K562 (cell line): ENCODE measurements around the gene MAP7D1. TPM values are rescaled to one million over a fixed set of nuclear protein-coding genes. Genes with fewer than 3 reads are reported as not detected.

Experiments used
- ATAC-seq: fragments of 200-7000 bp; cut with Tn5 transposase; 3 replicates; pipeline ENCODE4 v1.9.1; 2020; ENCODE audit warnings: moderate library complexity
- BruUV-seq: library from RNA; stranded (reverse); fragments of 400-500 nt; replicated peaks from 2 replicates; lab custom pipeline; 2021; lab: Mats Ljungman, UMichigan
- CTCF ChIA-PET: fragments of 300-600 bp; formaldehyde crosslinking; extraction: SDS; loops from one replicate; lab custom pipeline; 2021; ENCODE audit warnings: low intra/inter-chr PET ratio; lab: Yijun Ruan, JAX
- POLR2A ChIA-PET: fragments of 300-600, 350-650 bp; sonication (Branson Sonifier 250); formaldehyde crosslinking; extraction: SDS; loops from one replicate; lab custom pipeline; 2021; ENCODE audit warnings: antibody characterized with exemption, inconsistent platforms; lab: Yijun Ruan, JAX
- DNase-seq, 4 experiments: peaks; one replicate each; pipeline versions ENCODE4 v3.0.0 to v3.0.0-alpha.2; 2011 to 2018; ENCODE audit warnings: low spot score in 3 of 4, mixed read lengths in 3 of 4; ENCODE audit errors: extremely low read depth in 1 of 4
- FAIRE-seq: peaks from 2 replicates; lab custom pipeline; 2011; peaks lifted over from hg19 to GRCh38; lab: Jason Lieb, UNC
- H2AFZ ChIP-seq: 2 replicates; pipeline ENCODE4 v1.6.0; 2011; ENCODE audit warnings: low read depth, low read length, control low read depth, inconsistent platforms
- H3K27ac ChIP-seq: fragments of 200-600 bp; 3 replicates; pipeline ENCODE4 v1.8.0; 2011; ENCODE audit warnings: low read depth, mild to moderate bottlenecking, control low read depth, inconsistent platforms, low read length, moderate library complexity, mixed read lengths; ENCODE audit errors: extremely low read depth
- H3K27me3 ChIP-seq, 2 experiments: fragments of 300-600 bp in 1 of 2; 2 replicates in 1 of 2; 3 replicates in 1 of 2; pipeline versions ENCODE4 v1.6.0 to v1.8.0; 2011; ENCODE audit warnings: inconsistent platforms in 2 of 2, low read length in 2 of 2, mild to moderate bottlenecking in 1 of 2, mixed read lengths in 1 of 2, moderate library complexity in 1 of 2; ENCODE audit not compliant: control insufficient read depth in 2 of 2, insufficient read depth in 2 of 2
- H3K36me3 ChIP-seq: fragments of 300-600 bp; 3 replicates; pipeline ENCODE4 v1.8.0; 2011; ENCODE audit warnings: mild to moderate bottlenecking, low read length, inconsistent platforms; ENCODE audit not compliant: control insufficient read depth, insufficient read depth
- H3K4me1 ChIP-seq, 2 experiments: fragments of 200-600 bp in 1 of 2; replicated peaks in 1 of 2; 2 replicates in 1 of 2; 3 replicates in 1 of 2; pipeline versions ENCODE4 v1.5.1 to v1.8.0; 2011; ENCODE audit warnings: inconsistent platforms in 2 of 2, low read length in 2 of 2, mild to moderate bottlenecking in 1 of 2, mixed read lengths in 1 of 2, moderate library complexity in 1 of 2; ENCODE audit not compliant: control insufficient read depth in 2 of 2, insufficient read depth in 2 of 2
- H3K4me2 ChIP-seq: 2 replicates; pipeline ENCODE4 v1.6.1; 2011; ENCODE audit warnings: low read length, control low read depth, inconsistent platforms, mixed read lengths; ENCODE audit not compliant: insufficient read depth
- H3K4me3 ChIP-seq: fragments of 200-600 bp; sonication (generic), shearing (Covaris generic); 2 replicates; pipeline ENCODE4 v1.5.1; 2016; ENCODE audit warnings: control low read depth, inconsistent platforms
- H3K79me2 ChIP-seq: fragments of 200-600 bp; 3 replicates; pipeline ENCODE4 v1.8.0; 2011; ENCODE audit warnings: low read length, inconsistent platforms; ENCODE audit not compliant: control insufficient read depth, insufficient read depth
- H3K9ac ChIP-seq, 2 experiments: 2 replicates each; pipeline versions ENCODE4 v1.6.0 to v1.6.1; 2011; ENCODE audit warnings: low read depth in 2 of 2, low read length in 2 of 2, control low read depth in 1 of 2, inconsistent platforms in 1 of 2, mild to moderate bottlenecking in 1 of 2, mixed read lengths in 1 of 2; ENCODE audit not compliant: insufficient read depth in 1 of 2
- H3K9me1 ChIP-seq: one replicate; pipeline ENCODE4 v1.6.0; 2011; ENCODE audit warnings: inconsistent platforms, mild to moderate bottlenecking, low read length, moderate library complexity; ENCODE audit not compliant: control insufficient read depth, insufficient read depth
- H3K9me3 ChIP-seq: replicated peaks from 2 replicates; pipeline ENCODE4 v1.5.1; 2011; ENCODE audit warnings: low read depth, low read length, inconsistent platforms; ENCODE audit not compliant: control insufficient read depth, insufficient read depth
- H4K20me1 ChIP-seq: replicated peaks from 2 replicates; pipeline ENCODE4 v1.6.1; 2011; ENCODE audit warnings: low read length, inconsistent platforms, mixed read lengths; ENCODE audit not compliant: control insufficient read depth, insufficient read depth
- BCOR ChIP-seq: fragments of 450-650 bp; IDR thresholded peaks from 2 replicates; pipeline ENCODE4 v1.6.1; 2016
- CTBP1 ChIP-seq: fragments of 450-650 bp; IDR thresholded peaks from 2 replicates; pipeline ENCODE4 v1.6.1; 2016; ENCODE audit warnings: borderline replicate concordance
- DPF2 ChIP-seq: fragments of 450-650 bp; IDR thresholded peaks from 2 replicates; pipeline ENCODE4 v1.6.1; 2016
- E2F4 ChIP-seq: sonication (generic); formaldehyde crosslinking; IDR thresholded peaks from 2 replicates; pipeline ENCODE4 v1.8.0; 2022; ENCODE audit warnings: mild to moderate bottlenecking, low read depth, missing genetic modification reagents
- ELF2 ChIP-seq: fragments of 250-450 bp; sonication (Bioruptor Pico); IDR thresholded peaks from 2 replicates; pipeline ENCODE4 v1.5.0; 2021; ENCODE audit warnings: mild to moderate bottlenecking
- ETS2 ChIP-seq: IDR thresholded peaks from 2 replicates; pipeline ENCODE4 v1.6.1; 2016; ENCODE audit warnings: borderline replicate concordance, missing genetic modification characterization, mild to moderate bottlenecking, moderate library complexity, missing compliant biosample characterization; ENCODE audit not compliant: poor library complexity, severe bottlenecking
- ETV1 ChIP-seq: fragments of 450-650 bp; conservative IDR thresholded peaks from 2 replicates; pipeline ENCODE4 v1.6.1; 2016; ENCODE audit warnings: missing genetic modification characterization, control low read depth, low read depth, missing compliant biosample characterization
- ID3 ChIP-seq, 2 experiments: fragments of 250-450 bp in 1 of 2; fragments of 450-650 bp in 1 of 2; sonication (Bioruptor Pico) in 1 of 2; IDR thresholded peaks; 2 replicates each; pipeline versions ENCODE4 v1.6.1 to v1.8.0; 2016 to 2021; ENCODE audit warnings: mild to moderate bottlenecking in 2 of 2, moderate library complexity in 2 of 2, missing compliant biosample characterization in 1 of 2, missing genetic modification characterization in 1 of 2
- MAFG ChIP-seq: fragments of 450-650 bp; conservative IDR thresholded peaks from 2 replicates; pipeline ENCODE4 v1.6.1; 2016; ENCODE audit warnings: missing genetic modification characterization, missing compliant biosample characterization
- MBD1 ChIP-seq: fragments of 250-450 bp; sonication (Bioruptor Pico); IDR thresholded peaks from 2 replicates; pipeline ENCODE4 v1.8.0; 2022; ENCODE audit warnings: inconsistent platforms
- PML ChIP-seq: IDR thresholded peaks from 2 replicates; pipeline ENCODE4 v1.6.1; 2012; ENCODE audit warnings: low read length, inconsistent platforms
- RAD51 ChIP-seq: fragments of 450-650 bp; IDR thresholded peaks from 2 replicates; pipeline ENCODE4 v1.7.1; 2016; ENCODE audit warnings: low read depth, mild to moderate bottlenecking, borderline replicate concordance
- SMARCA5 ChIP-seq: fragments of 450-650 bp; IDR thresholded peaks from 2 replicates; pipeline ENCODE4 v1.6.1; 2016
- ZNF140 ChIP-seq: fragments of 250-450 bp; sonication (Bioruptor Pico); IDR thresholded peaks from 2 replicates; pipeline ENCODE4 v1.8.0; 2021; ENCODE audit warnings: moderate library complexity, mild to moderate bottlenecking, inconsistent platforms
- ZNF263 ChIP-seq: sonication (generic); formaldehyde crosslinking; IDR thresholded peaks from 2 replicates; pipeline ENCODE4 v1.8.0; 2022; ENCODE audit warnings: mild to moderate bottlenecking, missing genetic modification reagents, borderline replicate concordance
- ZNF512 ChIP-seq: IDR thresholded peaks from 2 replicates; pipeline ENCODE4 v1.6.1; 2016; ENCODE audit warnings: missing genetic modification characterization, missing compliant biosample characterization
- ZSCAN29 ChIP-seq: fragments of 450-650 bp; IDR thresholded peaks from 2 replicates; pipeline ENCODE4 v1.6.1; 2017
- WGBS: fragments of 100-300 bp; shearing (Covaris generic); methylation state at CpG from one replicate; pipeline ENCODE4 v1.1.6; 2016; ENCODE audit warnings: low coverage, mixed read lengths; ENCODE audit not compliant: insufficient coverage; ENCODE audit errors: missing lambda C conversion rate; 5-methylcytosine and 5-hydroxymethylcytosine counted together
- in situ Hi-C: fragments of 300-500 bp; cut with MboI; formaldehyde crosslinking; loops from 4 replicates; pipeline ENCODE4 v1.15.0; 2018; ENCODE audit warnings: inconsistent platforms, mixed read lengths
- intact Hi-C: fragments of 100-400 bp; cut with micrococcal nuclease; formaldehyde crosslinking; loops from 2 replicates; pipeline ENCODE4 v1.14.2; 2022
- polyA plus RNA-seq, 8 experiments: library from polyadenylated mRNA; depleted of rRNA in 4 of 8; stranded (reverse) in 5 of 8; unstranded in 3 of 8; fragments of >200 nt; fragmentation: Nextera tagmentation in 2 of 8; fragmentation: Illumina TruSeq in 1 of 8; extraction: Ambion mirVana in 2 of 8; extraction: Trizol in 1 of 8; gene quantifications; 2 replicates each; pipeline versions ENCODE4 v1.2.1 to v1.2.3, GENCODE V29; 2011 to 2014; ENCODE audit warnings: inconsistent platforms in 1 of 8, missing spikeins in 1 of 8
- total RNA-seq, 7 experiments: library from RNA; depleted of rRNA in 6 of 7; stranded (reverse); fragments of >200 nt in 6 of 7; fragmentation: Illumina TruSeq in 2 of 7; extraction: Trizol in 2 of 7; gene quantifications; 2 replicates each; pipeline versions ENCODE4 v1.2.1 to v1.2.3, GENCODE V29; 2011 to 2021; ENCODE audit warnings: low replicate concordance in 1 of 7

MAP7D1 gene
- total and polyA plus RNA-seq, 9 of the 15 experiments (the other 6 are each of a cell fraction or from before 2014, with no cell fraction given) = 3.6 to 108 (median 34.5) TPM

GRCh38 chr1:36156329-36157114 lies 562 bp downstream of the MAP7D1 start:
- H3K9me1 ChIP-seq = peaks cover 4% of the 10 kb centered on the region
- no peaks in the 10 kb centered on the region for H3K9me3 ChIP-seq
- in situ Hi-C loops = no loop called here
- H2AFZ ChIP-seq = peak overlapping the region; percentile 76
- peaks cover 58% of the 10 kb centered on the region for H3K79me2 ChIP-seq
- peak overlapping the region; percentile 84 for H3K27ac ChIP-seq
- peaks cover 24% of the 10 kb centered on the region for H3K36me3 ChIP-seq
- FAIRE-seq = no peak
- WGBS = 1% methylated on average over 53 of the region's 69 CpGs
- H3K9ac ChIP-seq = peak overlapping the region; percentile 81 to 86
- peak overlapping the region; percentile 92 for H3K4me3 ChIP-seq
- intact Hi-C loops = no loop called here
- peaks cover 50 to 64% of the 10 kb centered on the region in 2 experiments for H3K4me1 ChIP-seq
- H3K4me2 ChIP-seq = peak overlapping the region; percentile 87
- no peaks in the 10 kb centered on the region for H3K27me3 ChIP-seq
- H4K20me1 ChIP-seq = 0 out of 2 replicates have a peak, but pooled peaks cover 3% of the 10 kb centered on the region
- ATAC-seq = peak; percentile 63
- ChIA-PET CTCF (interaction anchor here (1.0 to 1.1 kb wide), 2 partner anchors 56 to 57 kb away, joined by 3 read pairs; no protein-coding TSS in a partner anchor), POLR2A (interaction anchor here (0.6 to 1.8 kb wide), 8 partner anchors 9 to 1339 kb away, joined by 3 to 5 read pairs (median 4); no protein-coding TSS in a partner anchor)
- BruUV-seq = no TSS peak
- peak; percentile 76 to 82 (median 80) for DNase-seq
- peak; percentile 46; the same call in 1 of the 2 replicates for TF ChIP-seq ETV1 (tag)
- 0 out of 2 replicates have a peak, but pooled peaks have one; percentile 21 for TF ChIP-seq ELF2 (CRISPR knock-in tag)
- TF ChIP-seq ID3 (CRISPR knock-in tag; IDR thresholded peaks at IDR 0.05) = no peak
- TF ChIP-seq ID3 (tag; IDR thresholded peaks at IDR 0.05) = peak; percentile 65; the same call in 1 of the 2 replicates
- TF ChIP-seq CTBP1 = peak; percentile 35; the same call in 1 of the 2 replicates
- TF ChIP-seq ZNF512 (tag) = no peak
- no peak for TF ChIP-seq ETS2 (tag)
- peak; percentile 74 for TF ChIP-seq BCOR
- TF ChIP-seq ZNF263 (CRISPR knock-in tag) = peak; percentile 60
- TF ChIP-seq MAFG (tag) = no peak
- TF ChIP-seq ZNF140 (CRISPR knock-in tag) = no peak
- peak; percentile 58 for TF ChIP-seq RAD51
- no peak for TF ChIP-seq MBD1 (CRISPR knock-in tag)
- peak; percentile 25; the same call in 1 of the 2 replicates for TF ChIP-seq PML
- 0 out of 2 replicates have a peak, but pooled peaks have one; percentile 47 for TF ChIP-seq E2F4 (CRISPR knock-in tag)
- 0 out of 2 replicates have a peak, but pooled peaks have one; percentile 57 for TF ChIP-seq DPF2
- peak; percentile 4; the same call in 1 of the 2 replicates for TF ChIP-seq ZSCAN29
- peak; percentile 73 for TF ChIP-seq SMARCA5
